ENCODE results near the gene RARG.

GRCh38 chr12:53196486-53196885 lies 35.5 kb downstream of the RARG start:
- TF ChIP-seq CTCF (conservative IDR thresholded peaks at IDR 0.05; ENCODE audit: low read length) (0 out of 2 replicates have a peak, but pooled peaks have one; percentile 11), EZH2phosphoT487 (IDR thresholded peaks at IDR 0.05; ENCODE audit: borderline replicate concordance) (no peak)

Data from Loucy (cell line).